ENCODE measurements around the gene OAT.

DNA sequence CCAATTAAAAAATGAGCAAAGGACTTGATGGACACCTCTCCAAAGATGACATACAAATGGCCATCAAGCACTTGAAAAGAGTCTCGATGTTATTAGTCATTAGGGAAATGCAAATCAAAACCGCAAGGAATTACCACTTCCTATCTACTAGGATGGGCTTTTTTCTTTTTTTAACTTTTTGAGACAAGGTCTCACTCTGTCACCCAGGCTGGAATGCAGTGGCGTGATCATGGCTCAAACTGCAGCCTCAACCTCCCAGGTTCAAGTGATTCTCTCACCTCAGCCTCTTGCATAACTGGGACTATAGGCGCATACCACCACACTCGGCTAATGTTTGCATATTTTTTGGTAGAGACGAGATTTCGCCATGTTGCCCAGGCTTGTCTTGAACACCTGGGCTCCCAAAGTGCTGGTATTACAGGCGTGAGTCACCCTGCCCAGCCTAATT is 17.5 kb upstream of the OAT start:
- TF ChIP-seq JUND (IDR thresholded peaks at IDR 0.05) (no peak), EZH2phosphoT487 (IDR thresholded peaks at IDR 0.05; ENCODE audit: borderline replicate concordance, low read depth) (no peak), RAD21 (IDR thresholded peaks at IDR 0.05; ENCODE audit: low read length) (no peak)
- TF ChIP-seq, protein P1, sequence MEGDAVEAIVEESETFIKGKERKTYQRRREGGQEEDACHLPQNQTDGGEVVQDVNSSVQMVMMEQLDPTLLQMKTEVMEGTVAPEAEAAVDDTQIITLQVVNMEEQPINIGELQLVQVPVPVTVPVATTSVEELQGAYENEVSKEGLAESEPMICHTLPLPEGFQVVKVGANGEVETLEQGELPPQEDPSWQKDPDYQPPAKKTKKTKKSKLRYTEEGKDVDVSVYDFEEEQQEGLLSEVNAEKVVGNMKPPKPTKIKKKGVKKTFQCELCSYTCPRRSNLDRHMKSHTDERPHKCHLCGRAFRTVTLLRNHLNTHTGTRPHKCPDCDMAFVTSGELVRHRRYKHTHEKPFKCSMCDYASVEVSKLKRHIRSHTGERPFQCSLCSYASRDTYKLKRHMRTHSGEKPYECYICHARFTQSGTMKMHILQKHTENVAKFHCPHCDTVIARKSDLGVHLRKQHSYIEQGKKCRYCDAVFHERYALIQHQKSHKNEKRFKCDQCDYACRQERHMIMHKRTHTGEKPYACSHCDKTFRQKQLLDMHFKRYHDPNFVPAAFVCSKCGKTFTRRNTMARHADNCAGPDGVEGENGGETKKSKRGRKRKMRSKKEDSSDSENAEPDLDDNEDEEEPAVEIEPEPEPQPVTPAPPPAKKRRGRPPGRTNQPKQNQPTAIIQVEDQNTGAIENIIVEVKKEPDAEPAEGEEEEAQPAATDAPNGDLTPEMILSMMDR (IDR thresholded peaks at IDR 0.05): no peak
- TF ChIP-seq, protein P2, sequence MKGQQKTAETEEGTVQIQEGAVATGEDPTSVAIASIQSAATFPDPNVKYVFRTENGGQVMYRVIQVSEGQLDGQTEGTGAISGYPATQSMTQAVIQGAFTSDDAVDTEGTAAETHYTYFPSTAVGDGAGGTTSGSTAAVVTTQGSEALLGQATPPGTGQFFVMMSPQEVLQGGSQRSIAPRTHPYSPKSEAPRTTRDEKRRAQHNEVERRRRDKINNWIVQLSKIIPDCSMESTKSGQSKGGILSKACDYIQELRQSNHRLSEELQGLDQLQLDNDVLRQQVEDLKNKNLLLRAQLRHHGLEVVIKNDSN (IDR thresholded peaks at IDR 0.05; ENCODE audit: borderline replicate concordance, low read depth): no peak
- TF ChIP-seq, protein P3, sequence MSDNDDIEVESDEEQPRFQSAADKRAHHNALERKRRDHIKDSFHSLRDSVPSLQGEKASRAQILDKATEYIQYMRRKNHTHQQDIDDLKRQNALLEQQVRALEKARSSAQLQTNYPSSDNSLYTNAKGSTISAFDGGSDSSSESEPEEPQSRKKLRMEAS (IDR thresholded peaks at IDR 0.05; ENCODE audit: low read depth): no peak
- TF ChIP-seq, protein P4, sequence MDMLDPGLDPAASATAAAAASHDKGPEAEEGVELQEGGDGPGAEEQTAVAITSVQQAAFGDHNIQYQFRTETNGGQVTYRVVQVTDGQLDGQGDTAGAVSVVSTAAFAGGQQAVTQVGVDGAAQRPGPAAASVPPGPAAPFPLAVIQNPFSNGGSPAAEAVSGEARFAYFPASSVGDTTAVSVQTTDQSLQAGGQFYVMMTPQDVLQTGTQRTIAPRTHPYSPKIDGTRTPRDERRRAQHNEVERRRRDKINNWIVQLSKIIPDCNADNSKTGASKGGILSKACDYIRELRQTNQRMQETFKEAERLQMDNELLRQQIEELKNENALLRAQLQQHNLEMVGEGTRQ (IDR thresholded peaks at IDR 0.05; ENCODE audit: borderline replicate concordance, low read depth, low read length): no peak

All from SK-N-SH (cell line).